SK-N-MC (cell line): Measurements from ENCODE around the gene PTPRJ.

Source experiments
- EZH2 ChIP-seq: fragments of 200-600 bp; sonication (generic); IDR thresholded peaks from one replicate; pipeline ENCODE4 v1.6.1; 2017; ENCODE audit warnings: antibody characterized with exemption
- FOXP2 ChIP-seq: optimal IDR thresholded peaks from 2 replicates; pipeline ENCODE3; 2011; ENCODE audit warnings: mild to moderate bottlenecking, moderate library complexity; ENCODE audit not compliant: insufficient read depth; ENCODE audit errors: extremely low read length, control extremely low read depth
- POLR2AphosphoS5 ChIP-seq: IDR thresholded peaks from 2 replicates; pipeline ENCODE4 v1.6.1; 2012; ENCODE audit warnings: mild to moderate bottlenecking, low read depth, low read length, borderline replicate concordance

DNA sequence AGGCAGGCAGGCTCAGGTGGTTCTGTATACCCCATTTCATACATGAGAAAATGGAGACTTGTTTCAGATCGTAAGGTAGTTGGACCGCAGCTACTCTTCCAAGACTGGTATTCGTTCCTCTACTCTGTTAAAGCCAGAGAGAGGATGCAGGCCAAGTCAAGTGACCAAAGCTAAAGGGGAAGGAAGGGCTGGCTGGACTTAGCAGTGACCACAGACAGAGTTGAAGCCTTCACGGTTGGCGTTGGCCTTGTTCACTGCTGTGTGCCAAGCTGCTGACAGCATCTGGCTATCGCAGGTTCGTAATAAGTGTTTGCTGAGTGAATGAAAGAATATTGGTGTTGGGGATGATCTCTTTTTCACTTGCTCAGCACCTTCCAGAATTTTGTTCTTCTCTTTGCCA lies 64.2 kb downstream of the PTPRJ start:
- TF ChIP-seq POLR2AphosphoS5 (no peak), EZH2 (no peak), FOXP2 (no peak)
